Measurements from ENCODE around the gene LTA. TPM values are rescaled to one million over a fixed set of nuclear protein-coding genes. Genes with fewer than 3 reads are reported as not detected.
"Not testable (repeated sequence)": the region's sequence is repeated elsewhere in the genome, so short reads cannot be mapped to it uniquely, and the experiment has no call there.

Gene LTA
- total RNA-seq, 1 donor from 2014 or later = not detected

DNA sequence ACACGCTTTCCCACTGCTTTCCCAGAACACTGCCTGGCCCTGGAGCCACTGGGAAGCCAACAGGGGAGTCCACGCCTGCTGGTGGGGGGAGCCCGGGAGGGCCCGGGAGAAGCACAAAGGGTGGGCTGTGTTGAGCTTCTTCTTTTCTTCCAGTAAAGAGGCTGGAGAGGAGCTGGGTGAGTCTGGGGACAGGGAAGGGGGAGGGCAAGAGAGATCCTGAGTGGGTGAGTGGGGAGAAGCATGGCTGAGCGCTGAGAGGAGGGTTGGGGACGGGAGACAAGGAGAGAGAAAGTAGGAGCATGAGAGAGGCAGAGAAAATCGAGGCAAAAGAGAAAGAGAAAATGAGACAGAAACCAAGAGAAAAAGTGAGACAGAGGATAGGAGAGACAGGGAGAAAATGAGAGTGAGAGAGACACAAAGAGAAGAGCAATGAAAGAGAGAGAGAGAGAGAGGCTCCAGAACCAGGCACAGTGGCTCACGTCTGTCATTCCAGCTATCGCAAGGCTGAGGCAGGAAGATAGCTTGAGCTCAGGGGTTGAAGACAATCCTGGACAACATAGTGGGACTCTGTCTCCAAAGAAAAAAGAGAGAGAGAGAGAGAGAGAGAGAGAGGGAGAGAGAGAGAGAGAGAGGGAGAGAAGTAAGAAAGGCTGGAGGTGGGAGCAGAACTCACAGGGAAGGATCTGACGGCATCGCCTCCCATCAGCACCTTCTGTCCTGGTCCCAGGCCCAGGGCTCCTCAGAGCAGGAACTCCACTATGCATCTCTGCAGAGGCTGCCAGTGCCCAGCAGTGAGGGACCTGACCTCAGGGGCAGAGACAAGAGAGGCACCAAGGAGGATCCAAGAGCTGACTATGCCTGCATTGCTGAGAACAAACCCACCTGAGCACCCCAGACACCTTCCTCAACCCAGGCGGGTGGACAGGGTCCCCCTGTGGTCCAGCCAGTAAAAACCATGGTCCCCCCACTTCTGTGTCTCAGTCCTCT is 16.0 kb downstream of the LTA start:
- DNase-seq = no peak

DNA sequence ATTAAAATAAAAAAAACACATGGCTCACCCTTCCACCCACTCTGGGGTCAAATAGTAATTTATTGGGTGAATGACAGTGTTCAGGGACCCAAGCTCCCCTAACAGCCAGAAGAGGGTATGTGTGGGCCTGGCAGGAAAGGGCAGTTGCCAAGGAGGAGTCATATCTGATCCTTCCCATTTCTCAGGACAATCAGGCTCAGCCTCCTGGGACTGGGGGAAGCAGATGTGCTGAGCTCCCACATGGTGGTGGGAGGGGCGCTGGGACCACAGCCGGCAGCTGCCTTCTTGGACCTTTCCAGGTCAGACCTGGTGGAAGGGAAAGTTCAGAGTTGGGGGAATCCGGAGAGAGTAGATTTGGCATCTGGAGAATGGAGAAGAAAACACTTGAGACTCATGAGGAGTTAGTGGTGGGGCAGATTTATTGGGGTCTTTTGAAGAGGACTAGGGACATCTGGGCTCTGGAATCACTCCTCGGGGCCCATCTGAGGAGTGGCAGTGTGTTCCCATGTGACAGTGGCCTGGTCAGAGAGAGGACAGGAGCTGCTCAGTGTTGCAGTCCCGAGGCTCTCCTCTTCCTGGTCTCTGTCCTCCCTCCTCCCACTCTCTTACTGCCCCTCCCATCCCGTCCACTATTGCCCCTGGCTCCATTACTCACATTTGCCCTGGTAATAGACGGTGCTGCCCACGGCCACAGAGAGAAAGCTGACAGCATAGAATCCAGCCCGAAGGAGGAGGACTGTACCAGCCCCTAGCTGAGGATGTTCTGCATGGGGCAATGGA is 17.0 kb downstream of the LTA start:
- peak; percentile 42 for DNase-seq

DNA sequence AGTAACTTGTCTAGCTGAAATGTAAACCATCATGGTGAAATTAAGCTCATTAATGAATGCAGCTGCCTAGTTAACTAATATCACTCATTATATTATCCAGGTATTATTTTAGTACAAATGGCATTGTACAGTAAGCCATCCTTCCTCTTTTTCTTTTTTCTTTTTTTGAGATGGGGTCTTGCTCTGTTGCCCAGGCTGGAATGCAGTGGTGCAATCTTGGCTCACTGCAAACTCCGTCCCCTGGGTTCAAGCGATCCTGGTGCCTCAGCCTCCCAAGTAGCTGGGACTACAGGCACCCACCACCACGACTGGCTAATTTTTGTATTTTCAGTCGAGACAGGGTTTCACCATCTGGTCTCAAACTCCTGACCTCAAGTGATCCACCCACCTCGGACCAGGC is 18.6 kb downstream of the LTA start:
- not testable (repeated sequence) for DNase-seq

DNA sequence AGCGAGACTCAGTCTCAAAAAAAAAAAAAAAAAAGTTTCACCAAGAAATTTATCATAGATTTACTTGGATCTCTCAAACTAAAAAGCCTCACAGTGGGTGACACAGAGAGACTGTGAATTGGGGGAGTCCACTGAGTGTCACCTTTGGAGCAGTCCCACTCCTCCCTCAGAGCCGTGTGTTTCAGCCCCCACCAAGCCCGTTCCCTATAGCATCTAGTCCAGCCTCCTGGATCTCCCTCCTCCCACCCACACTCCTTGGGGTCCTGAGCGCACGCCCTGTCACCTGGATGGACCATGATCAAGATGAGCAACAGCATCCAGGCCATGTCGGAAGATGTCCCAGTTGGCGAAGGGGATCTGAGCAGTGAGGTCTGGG is 20.3 kb downstream of the LTA start:
- no peak for DNase-seq

DNA sequence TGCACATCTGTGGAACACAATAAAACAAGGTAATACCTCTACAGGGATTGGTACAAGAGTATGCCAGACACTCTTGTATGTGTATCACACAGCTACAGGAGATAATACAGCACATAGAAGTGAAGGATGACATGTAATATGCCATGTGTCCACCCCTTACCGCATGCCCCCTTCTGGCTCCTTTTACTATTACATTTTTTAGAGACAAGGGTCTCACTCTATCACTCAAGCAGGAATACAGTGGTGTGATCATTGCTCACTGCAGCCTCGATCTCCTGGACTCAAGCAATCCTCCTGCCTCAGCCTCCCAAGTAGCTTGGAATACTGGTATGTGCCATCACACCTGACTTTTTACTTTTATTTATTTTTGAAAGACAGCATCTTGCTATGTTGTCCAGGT is 24.9 kb downstream of the LTA start:
- peak; percentile 73 for DNase-seq

DNA sequence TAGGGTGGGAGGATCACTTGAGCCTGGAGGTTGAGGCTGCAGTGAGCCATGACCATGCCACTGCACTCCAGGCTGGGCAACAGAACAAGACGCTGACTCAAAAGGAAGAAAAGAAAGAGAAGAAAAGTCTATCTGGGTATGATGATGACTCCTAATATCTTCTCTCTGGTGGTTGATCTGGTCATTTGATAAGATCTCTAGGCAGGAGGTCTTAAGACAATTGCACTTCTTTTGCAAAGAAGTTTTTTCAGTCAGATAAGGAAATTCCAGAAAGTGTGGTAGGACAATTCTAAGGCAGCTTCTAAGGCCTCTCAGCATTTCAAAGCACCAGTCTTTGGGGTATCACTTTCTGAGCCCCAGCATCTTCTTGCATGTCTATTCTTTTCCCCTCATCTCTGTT is 35.2 kb downstream of the LTA start:
- no peak for DNase-seq

DNA sequence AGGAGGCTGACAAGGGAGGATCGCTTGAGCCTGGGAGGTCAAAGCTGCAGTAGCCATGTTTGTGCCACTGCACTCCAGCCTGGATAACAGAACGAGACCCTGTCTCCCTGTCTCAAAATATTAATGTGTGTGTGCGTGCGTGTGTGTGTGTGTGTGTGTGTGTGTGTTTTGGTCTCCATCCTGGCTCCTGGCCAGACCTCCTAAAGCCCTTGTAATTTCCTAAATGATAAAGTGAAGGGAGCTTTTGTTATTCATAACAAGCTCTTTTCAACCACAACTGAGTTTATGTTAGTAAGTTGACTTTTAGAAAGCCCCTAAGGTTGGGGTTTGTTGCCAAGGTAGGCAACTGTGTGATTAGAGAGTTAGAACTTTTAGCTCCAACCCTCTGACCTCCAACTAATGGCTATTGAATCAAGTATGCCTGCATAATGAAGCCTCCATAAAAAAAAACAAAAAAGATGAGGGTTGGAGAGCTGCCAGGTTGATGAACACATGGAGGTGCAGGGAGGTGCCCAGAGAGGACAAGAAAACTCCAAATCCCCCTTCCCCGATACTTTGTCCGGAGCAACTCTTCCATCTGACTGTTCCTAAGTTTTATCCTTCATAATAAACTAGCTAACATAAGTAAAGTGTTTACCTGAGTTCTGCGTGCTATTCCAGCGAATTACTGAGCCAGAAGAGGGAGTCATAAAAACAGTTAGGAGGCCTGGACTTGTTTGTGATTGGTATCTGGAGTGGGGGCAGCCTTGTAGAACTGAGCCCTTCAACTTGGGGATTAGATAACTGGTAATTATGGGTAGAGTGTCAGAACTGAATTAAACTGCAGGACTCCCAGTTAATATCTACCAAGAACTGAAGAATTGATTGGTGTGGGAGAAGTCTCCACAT is 37.7 kb downstream of the LTA start:
- DNase-seq = no peak

DNA sequence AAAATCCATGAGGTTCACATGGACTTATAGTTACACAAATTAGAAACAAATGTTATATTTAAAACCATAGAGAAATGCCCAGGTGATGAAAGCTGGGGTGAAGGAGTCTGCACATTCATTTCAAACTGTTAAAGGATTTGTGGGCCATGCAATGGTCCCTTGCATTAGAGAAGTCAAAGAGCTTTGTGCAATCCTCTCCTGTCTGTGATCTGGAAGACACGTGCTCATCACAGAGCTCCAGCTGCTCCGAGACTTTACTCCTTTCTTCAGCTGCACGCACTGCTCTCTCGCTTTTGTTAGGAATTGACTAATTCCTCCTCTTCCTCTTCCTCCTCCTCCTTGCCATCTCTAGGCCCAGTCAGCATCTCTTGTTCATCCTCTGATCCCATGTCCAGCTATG is 38.9 kb downstream of the LTA start:
- DNase-seq = no peak

DNA sequence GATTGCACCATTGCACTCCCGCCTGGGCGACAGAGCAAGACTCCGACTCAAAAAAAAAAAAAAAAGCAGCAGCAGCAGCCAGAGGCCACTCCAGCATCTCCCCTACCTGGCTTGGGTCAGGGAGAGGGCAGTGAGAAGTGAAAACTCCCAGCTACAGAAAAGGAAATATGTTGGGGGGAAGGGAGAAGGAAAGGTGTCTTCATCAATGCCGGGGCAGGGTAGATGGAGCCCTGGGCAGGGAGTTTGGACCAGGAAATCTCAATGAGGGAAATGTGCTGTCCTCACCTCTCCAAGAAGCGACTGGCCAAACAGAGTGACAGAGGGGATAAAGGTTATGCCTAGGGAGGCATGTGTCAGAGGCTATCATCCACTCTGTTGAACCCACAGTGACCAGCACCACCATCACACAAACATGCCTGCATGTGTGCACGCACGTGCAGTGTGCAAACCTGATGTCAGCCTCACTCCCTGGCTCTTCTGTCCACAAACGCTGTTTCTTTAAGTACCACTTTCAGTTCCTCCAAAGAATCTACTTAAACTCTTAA is 42.1 kb downstream of the LTA start:
- no peak for DNase-seq

DNA sequence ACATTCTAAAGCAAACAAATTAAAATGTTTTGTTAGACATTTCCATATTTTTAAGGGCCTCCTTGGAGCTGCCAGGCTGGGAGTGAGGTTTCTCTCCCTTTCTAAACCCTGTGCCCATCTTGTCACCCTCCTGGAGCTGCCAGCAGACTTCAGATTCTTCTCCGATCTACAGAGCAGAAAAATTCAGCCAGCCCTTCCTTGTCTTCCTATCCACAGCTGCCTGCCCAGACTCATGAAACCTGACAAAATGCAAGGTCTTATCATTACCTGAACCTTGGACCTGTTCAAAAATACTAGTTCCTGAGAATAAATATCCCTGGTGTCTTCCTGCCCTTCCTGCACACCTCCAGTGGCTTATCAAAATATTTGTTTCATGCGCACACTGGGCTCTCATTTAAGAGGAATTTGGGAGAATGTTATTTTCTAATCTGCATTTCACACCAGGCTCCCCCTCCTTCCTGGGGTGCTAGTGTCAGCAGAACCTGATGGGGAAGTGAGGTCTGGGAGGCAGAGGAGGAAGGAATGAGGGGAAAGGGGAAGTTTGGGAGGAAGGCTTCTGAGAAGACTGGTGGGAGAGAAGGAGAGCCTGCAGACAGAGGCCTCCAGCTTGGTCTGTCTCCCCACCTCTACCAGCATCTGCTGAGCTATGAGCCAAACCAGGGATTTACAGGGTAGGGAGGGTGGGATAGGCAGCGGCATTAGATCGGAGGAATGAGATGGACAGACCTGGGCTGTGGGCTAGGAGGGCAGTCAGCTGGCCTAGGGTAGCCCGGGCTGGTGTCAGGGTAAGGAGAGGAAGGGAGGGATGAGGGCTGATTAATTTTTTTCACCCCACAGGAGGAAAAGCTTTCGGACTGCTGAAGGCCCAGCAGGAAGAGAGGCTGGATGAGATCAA is 42.8 kb downstream of the LTA start, which contains the start of gene AIF1:
Gene AIF1 (plus strand): TSS at position 551 of the 895 bp plus-strand sequence. CDS start 96 bp downstream, at position 647.
- no peak for DNase-seq

DNA sequence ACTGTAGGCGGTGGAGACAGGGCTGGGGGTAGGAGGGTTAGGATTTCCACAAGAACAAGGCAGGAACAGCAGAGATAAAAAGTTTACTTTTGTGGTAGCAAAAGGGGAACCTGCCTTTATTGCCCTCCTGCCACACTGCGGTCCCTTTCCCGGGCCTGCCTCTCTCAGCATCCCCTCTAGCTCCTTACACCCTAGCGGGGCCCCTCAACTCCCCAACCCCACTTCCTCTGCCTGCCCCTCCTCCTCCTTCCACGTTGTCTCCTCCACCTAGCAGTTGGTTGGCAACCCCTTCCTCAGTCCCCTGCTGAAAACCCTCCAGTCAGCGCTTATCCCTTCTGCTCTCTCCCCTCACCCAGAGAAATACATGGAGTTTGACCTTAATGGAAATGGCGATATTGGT is 43.7 kb downstream of the LTA start:
- DNase-seq = no peak

DNA sequence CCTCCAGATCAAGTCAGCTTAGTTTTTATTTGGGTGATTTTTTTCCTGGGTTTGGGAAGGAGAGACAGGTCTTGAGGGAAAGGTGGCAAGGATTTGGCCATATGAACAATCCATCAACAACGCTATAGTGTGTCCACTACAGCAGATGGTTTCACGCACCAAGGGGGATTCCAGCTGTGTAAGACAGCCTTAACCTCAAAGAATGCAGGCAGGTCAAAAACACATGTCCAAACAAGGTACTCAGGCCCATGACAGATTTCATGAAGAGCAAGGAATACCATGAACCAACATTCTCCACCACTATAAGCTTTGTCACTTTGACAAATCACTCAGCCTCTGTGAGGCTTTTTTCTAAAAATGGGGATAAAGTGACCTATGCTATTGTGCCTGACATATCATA is 44.9 kb downstream of the LTA start:
- DNase-seq = no peak

DNA sequence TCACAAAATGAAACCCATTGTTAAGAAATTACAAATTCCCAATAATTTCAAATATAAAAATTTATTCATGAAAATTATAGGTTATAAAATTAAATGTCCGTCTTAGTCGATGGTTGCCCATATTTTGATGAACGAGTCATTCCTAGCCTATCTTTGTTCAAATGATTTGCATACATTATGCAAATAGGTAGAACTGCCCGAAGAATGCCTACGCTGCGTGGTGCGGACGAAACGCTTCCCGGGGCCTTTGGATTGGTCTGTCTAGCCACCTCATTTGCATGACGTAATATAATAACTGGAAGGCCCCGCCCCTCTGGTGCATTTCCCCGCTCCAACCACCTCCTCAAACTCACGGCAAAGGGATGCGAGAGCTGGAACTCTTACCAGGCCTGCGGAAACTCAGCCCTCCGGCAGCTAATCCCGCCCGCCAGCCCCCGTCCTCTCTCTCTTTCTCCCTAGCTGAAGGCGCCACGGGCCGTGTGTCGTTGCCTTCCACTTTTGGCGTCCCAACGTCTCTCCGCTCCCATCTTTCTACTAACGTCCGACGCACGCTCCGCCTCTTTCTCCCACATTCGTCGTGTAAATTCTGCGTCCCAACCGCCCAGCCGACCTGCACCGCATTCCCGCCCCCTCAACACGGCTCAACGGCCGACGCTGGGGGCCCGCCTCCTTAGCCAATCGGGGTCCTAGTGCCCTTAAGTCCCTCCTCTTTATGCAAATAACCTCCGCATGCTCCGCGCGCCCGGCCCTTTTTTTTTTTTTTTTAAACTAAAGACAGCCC is 47.9 kb downstream of the LTA start:
- DNase-seq = peak; percentile 99

DNA sequence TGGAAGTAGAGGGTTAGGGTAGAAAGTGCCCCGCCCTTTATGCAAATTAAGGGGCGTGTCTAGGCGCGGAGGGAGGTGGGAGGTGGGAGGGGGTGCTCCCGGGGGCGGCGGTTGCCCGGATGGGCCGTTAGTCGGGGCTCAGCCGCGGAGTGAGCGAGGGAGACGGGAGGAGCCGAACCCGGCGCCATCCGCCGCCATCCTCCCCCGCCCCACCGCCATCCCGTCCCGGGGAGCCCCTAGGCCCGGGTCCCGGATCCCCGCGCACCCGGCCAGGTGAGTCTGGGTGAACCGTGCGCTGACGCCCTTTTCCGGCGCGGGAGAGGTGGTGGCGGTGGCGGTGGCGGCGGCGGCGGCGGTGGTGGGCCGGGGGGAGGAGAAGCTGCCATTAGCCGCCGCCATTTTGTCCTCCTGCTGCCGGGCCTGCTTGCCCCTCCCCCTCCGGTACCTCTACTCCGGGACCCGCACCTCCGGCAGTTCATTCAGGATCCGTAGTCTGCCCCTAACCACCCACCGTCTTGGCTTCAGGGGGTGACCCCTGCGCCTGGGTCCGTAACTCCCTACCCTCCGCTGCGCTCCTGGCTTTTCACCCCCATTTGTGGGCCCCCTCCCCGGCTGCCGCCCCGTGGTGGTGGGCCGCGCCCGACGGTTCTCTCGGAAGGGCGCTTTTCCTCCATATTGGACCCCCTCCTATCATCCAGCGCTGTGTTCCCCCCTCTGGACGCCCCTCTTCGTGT is 48.7 kb downstream of the LTA start, which contains the start of gene PRRC2A:
Gene PRRC2A (plus strand): TSS at position 130 of the 734 bp plus-strand sequence. CDS start 2,075 bp downstream, outside the sequence.
- DNase-seq = peak; percentile 77

DNA sequence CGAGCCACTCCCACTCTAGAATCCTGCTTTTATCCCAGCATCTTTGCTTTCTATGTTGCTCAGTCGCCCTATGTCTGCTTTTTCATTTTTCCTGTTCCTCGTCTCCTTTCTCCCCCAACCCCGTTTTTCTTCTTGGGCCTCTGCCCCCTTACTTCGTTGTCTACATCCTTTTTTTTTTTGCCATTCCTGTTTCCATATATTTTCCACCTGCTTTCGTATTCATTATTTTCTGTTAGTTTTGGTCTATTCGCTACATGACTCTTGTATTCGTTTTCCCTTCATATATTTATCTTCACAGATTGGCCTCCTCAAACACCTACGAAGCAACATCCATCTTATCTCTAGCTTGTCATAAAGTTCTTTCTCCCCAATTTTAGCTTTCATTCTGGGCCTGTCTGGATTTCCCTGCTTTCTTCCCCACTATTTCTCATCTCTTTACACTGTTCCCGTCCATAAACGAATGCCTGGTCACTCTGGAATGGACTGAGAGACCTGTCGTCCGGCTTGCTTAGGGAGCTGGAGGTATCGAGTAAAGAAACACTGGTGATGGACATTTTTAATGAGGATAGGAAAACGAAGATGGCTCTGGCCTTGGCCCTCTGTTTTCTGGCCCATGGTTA is 49.3 kb downstream of the LTA start:
- peak; percentile 22 for DNase-seq

DNA sequence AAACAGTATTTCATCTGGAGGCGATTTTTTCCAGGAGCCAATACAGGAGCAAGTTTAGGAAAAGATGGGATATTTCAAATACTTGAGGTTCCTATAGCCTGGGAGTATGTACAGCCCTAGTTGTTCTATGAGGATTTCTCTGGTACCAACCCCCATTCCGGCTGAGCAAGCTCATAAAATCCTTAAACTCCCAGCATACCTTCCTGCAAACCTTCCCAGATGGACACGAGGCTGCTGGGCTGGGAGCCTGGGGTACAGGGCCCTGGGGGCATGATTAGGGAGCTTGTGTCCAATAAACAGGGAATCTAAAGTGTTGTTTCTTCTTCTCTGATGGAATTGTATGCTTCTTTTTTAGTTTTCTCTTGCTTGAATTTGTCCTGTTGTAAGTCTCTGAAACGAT is 49.9 kb downstream of the LTA start:
- DNase-seq = no peak

DNA sequence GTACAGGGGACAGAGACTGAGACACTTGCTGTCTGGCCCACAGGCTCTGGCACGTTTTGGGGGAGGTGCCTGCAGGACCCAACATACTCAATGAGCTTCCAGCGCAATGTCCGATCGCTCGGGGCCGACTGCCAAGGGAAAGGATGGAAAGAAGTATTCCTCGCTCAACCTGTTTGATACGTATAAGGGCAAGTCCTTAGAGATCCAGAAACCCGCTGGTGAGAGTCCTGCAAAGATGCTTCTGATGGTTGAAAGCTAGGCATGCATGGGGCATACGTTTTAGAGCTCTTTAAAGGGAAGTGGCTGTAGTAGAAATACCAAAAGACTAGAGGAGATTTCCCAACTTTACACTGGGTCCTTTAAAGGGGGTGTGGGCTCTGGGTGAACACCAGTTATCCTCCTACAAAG is 50.6 kb downstream of the LTA start:
- DNase-seq = no peak
